ENCODE data around the gene PHF20. TPM values are rescaled to one million over a fixed set of nuclear protein-coding genes. Genes with fewer than 3 reads are reported as not detected.

PHF20 gene
- total and polyA plus RNA-seq, 2 donors from 2014 or later = 12.3 to 48.4 TPM

DNA sequence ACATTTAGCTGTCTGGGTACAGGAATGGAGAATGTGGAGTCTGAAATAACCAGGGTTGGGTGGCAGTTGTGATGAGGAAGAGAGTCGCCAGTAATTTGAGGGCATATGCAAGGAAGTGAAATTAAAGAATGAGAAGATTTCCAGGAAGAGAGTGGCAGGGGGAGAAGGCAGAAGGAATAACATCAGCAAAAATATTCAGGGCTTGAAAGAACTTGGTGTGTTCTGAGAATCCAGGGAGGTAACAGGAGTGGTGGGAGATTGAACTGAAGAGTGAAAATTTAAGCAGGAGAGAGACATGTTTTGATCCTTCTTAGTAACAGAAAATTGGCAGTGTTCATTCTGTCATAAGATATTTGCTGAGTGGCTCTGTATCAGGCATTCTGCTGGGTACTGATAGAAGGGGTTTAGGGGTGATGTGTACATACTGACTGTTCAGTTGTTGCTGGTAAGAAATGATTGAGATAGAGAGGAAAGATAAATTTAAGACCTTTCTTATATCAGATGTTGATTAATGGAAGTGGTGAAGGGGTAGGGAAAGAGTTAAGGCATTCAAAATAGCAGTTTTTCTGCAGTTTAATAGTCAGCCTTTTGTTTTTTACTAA is 54.7 kb downstream of the PHF20 start:
- Histone ChIP-seq H3K36me3 (ENCODE audit: control insufficient read depth in 2 of 3, insufficient read depth in 3 of 3, low read length in 3 of 3) (no peaks in the 10 kb centered on the region), H3K9ac (ENCODE audit: low read length in 3 of 3) (no peak overlapping the region), H3K27me3 (ENCODE audit: control insufficient read depth, insufficient read depth, low read length) (no peaks in the 10 kb centered on the region), H3K9me3 (ENCODE audit: control insufficient read depth in 2 of 3, insufficient read depth in 1 of 3, low read length in 3 of 3) (no peaks in the 10 kb centered on the region), H3K27ac (ENCODE audit: low read depth in 2 of 2, low read length in 2 of 2) (no peak overlapping the region), H3K4me1 (ENCODE audit: control insufficient read depth in 2 of 3, insufficient read depth in 2 of 3, low read depth in 1 of 3, low read length in 3 of 3) (no peaks in the 10 kb centered on the region), H3K4me3 (ENCODE audit: low read length in 3 of 3) (no peak overlapping the region)
- no peak for FAIRE-seq
- DNase-seq = no peak
- intact Hi-C loops (cut with DNase I) = no loop called here
- TF ChIP-seq CTCF (IDR thresholded peaks at IDR 0.05; ENCODE audit: borderline replicate concordance, extremely low read depth, insufficient read depth) = no peak

DNA sequence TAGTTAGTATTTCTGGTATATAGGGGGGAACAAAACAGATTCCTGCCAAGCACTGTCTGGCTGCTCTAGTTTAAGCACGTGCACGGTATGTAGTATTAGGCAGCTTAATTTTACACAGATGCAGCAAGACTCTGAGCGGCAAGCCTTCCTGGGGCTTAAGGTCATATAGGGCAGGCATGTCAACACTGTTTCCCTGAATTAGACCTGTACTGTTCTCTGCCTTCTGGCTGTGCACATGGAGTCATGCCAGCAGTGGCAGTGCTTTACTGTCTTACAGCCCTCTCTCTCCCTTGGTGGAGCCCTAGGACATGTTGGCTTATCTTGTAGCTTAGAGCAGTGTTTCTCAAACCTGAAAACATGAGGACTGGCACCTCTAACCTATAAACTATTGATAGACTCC is 56.6 kb downstream of the PHF20 start:
- FAIRE-seq (no peak), DNase-seq (no peak)
- no peaks in the 10 kb centered on the region for H3K9me3 ChIP-seq (ENCODE audit: control insufficient read depth in 2 of 3, insufficient read depth in 1 of 3, low read length in 3 of 3)
- no peak overlapping the region for H3K4me3 ChIP-seq (ENCODE audit: low read length in 3 of 3)
- H3K27me3 ChIP-seq (ENCODE audit: control insufficient read depth, insufficient read depth, low read length) = no peaks in the 10 kb centered on the region
- no peaks in the 10 kb centered on the region for H3K4me1 ChIP-seq (ENCODE audit: control insufficient read depth in 2 of 3, insufficient read depth in 2 of 3, low read depth in 1 of 3, low read length in 3 of 3)
- no peak overlapping the region for H3K27ac ChIP-seq (ENCODE audit: low read depth in 2 of 2, low read length in 2 of 2)
- H3K9ac ChIP-seq (ENCODE audit: low read length in 3 of 3) = no peak overlapping the region
- H3K36me3 ChIP-seq (ENCODE audit: control insufficient read depth in 2 of 3, insufficient read depth in 3 of 3, low read length in 3 of 3) = no peaks in the 10 kb centered on the region
- TF ChIP-seq CTCF (IDR thresholded peaks at IDR 0.05; ENCODE audit: borderline replicate concordance, extremely low read depth, insufficient read depth) = no peak
- intact Hi-C loops (cut with DNase I) = no loop called here

- no peak for TF ChIP-seq CTCF (IDR thresholded peaks at IDR 0.05; ENCODE audit: borderline replicate concordance, extremely low read depth, insufficient read depth)
- FAIRE-seq = no peak
These were observed 57.1 kb downstream of the PHF20 start for GRCh38 chr20:35828916-35829315.

GRCh38 chr20:35830264-35830663 is 58.4 kb downstream of the PHF20 start:
- Histone ChIP-seq H3K27me3 (ENCODE audit: control insufficient read depth, insufficient read depth, low read length) (no peaks in the 10 kb centered on the region), H3K9ac (ENCODE audit: low read length in 3 of 3) (no peak overlapping the region), H3K27ac (ENCODE audit: low read depth in 2 of 2, low read length in 2 of 2) (no peak overlapping the region), H3K4me1 (ENCODE audit: control insufficient read depth in 2 of 3, insufficient read depth in 2 of 3, low read depth in 1 of 3, low read length in 3 of 3) (no peaks in the 10 kb centered on the region), H3K4me3 (ENCODE audit: low read length in 3 of 3) (no peak overlapping the region), H3K36me3 (ENCODE audit: control insufficient read depth in 2 of 3, insufficient read depth in 3 of 3, low read length in 3 of 3) (no peaks in the 10 kb centered on the region), H3K9me3 (ENCODE audit: control insufficient read depth in 2 of 3, insufficient read depth in 1 of 3, low read length in 3 of 3) (no peaks in the 10 kb centered on the region)
- DNase-seq (no peak), FAIRE-seq (no peak)
- no peak for TF ChIP-seq CTCF (IDR thresholded peaks at IDR 0.05; ENCODE audit: borderline replicate concordance, extremely low read depth, insufficient read depth)
- intact Hi-C loops (cut with DNase I) = no loop called here

More at GRCh38 chr20:35828916-35829315, 57.1 kb downstream of the PHF20 start:
- Histone ChIP-seq H3K4me1 (ENCODE audit: control insufficient read depth in 2 of 3, insufficient read depth in 2 of 3, low read depth in 1 of 3, low read length in 3 of 3) (no peaks in the 10 kb centered on the region), H3K27me3 (ENCODE audit: control insufficient read depth, insufficient read depth, low read length) (no peaks in the 10 kb centered on the region), H3K9me3 (ENCODE audit: control insufficient read depth in 2 of 3, insufficient read depth in 1 of 3, low read length in 3 of 3) (no peaks in the 10 kb centered on the region), H3K36me3 (ENCODE audit: control insufficient read depth in 2 of 3, insufficient read depth in 3 of 3, low read length in 3 of 3) (no peaks in the 10 kb centered on the region), H3K9ac (ENCODE audit: low read length in 3 of 3) (no peak overlapping the region), H3K27ac (ENCODE audit: low read depth in 2 of 2, low read length in 2 of 2) (no peak overlapping the region), H3K4me3 (ENCODE audit: low read length in 3 of 3) (no peak overlapping the region)
- DNase-seq = no peak
- intact Hi-C loops (cut with DNase I) = no loop called here
